Transverse colon (tissue), 4 donors: Measurements from ENCODE around the gene FMOD. TPM values are rescaled to one million over a fixed set of nuclear protein-coding genes. Genes with fewer than 3 reads are reported as not detected.

ENCODE experiments used
- DNase-seq: peaks from one replicate; pipeline ENCODE4 v3.0.0-alpha.2; 2019
- H3K27ac ChIP-seq, 4 donors: fragments of 200-600 bp; sonication (generic); 2 replicates each; pipeline ENCODE4 v1.5.1; 2016 to 2018; ENCODE audit warnings: inconsistent platforms in 4 of 4
- H3K27me3 ChIP-seq: fragments of 200-600 bp; sonication (generic); 2 replicates; pipeline ENCODE4 v1.5.1; 2017; ENCODE audit warnings: inconsistent platforms
- H3K36me3 ChIP-seq, 4 donors: fragments of 200-600 bp; sonication (generic); 2 replicates each; pipeline ENCODE4 v1.5.1; 2017 to 2019; ENCODE audit warnings: inconsistent platforms in 4 of 4
- H3K4me1 ChIP-seq, 4 donors: fragments of 200-600 bp; sonication (generic); 2 replicates each; pipeline ENCODE4 v1.5.1; 2017 to 2020; ENCODE audit warnings: inconsistent platforms in 4 of 4
- H3K4me3 ChIP-seq, 4 donors: fragments of 200-600 bp; sonication (generic); 1 replicate in 1 of 4; 2 replicates in 3 of 4; pipeline versions ENCODE4 v1.5.1 to v1.6.1; 2017 to 2019; ENCODE audit warnings: inconsistent platforms in 4 of 4
- H3K9me3 ChIP-seq, 2 donors: fragments of 200-600 bp; sonication (generic); 2 replicates each; pipeline ENCODE4 v1.5.1; 2017 to 2019; ENCODE audit warnings: inconsistent platforms in 2 of 2
- EP300 ChIP-seq: sonication (generic); formaldehyde crosslinking; IDR thresholded peaks from one replicate; pipeline ENCODE4 v1.6.1; 2017; ENCODE audit warnings: antibody characterized with exemption, low read depth
- POLR2A ChIP-seq: fragments of 450-650 bp; IDR thresholded peaks from one replicate; pipeline ENCODE4 v1.6.1; 2016; ENCODE audit warnings: antibody characterized with exemption, mild to moderate bottlenecking, moderate library complexity
- POLR2AphosphoS5 ChIP-seq, 3 donors: sonication (generic); formaldehyde crosslinking; IDR thresholded peaks; one replicate each; pipeline ENCODE4 v1.6.1; 2016; ENCODE audit warnings: antibody characterized with exemption in 3 of 3
- WGBS, 2 donors: methylation state at CpG; one replicate each; pipeline ENCODE4 v1.1.5; 2018; ENCODE audit warnings: low coverage in 1 of 2; 5-methylcytosine and 5-hydroxymethylcytosine counted together
- in situ Hi-C, 4 donors: fragments of 200-750 bp; cut with MboI; loops; one replicate each; pipeline versions ENCODE4 v1.15.0 to v1.15.1; 2017; ENCODE audit warnings: low sequenced_read_pairs in 3 of 4, low pct_ligation_motif_present in 1 of 4, low pct_unique_long_range_greater_than_20kb in 1 of 4
- intact Hi-C: fragments of 100-400 bp; cut with DNase I; formaldehyde crosslinking; loops from one replicate; pipeline ENCODE4 v1.15.1; 2023; ENCODE audit warnings: low total_unique reads
- total RNA-seq, 4 donors: library from RNA; depleted of rRNA; stranded (reverse); fragments of >200 nt; gene quantifications; one replicate each; pipeline ENCODE4 v1.1.0, GENCODE V29; 2016
- TF ChIP-seq, protein P1 (sequence below), 5 experiments: fragments of 200-600 bp in 3 of 5; fragments of 450-650 bp in 2 of 5; sonication (generic) in 3 of 5; IDR thresholded peaks; 1 replicate in 2 of 5; 2 replicates in 3 of 5; pipeline ENCODE4 v1.5.1; 2016 to 2017; ENCODE audit warnings: antibody characterized with exemption in 5 of 5, inconsistent platforms in 3 of 5, mild to moderate bottlenecking in 2 of 5, moderate library complexity in 1 of 5

Gene FMOD
- total RNA-seq, 4 donors from 2014 or later: 13.5 to 44.0 (median 17.8) TPM

GRCh38 chr1:203328714-203329122 is 22.2 kb downstream of the FMOD start:
- intact Hi-C loops (no loop called here), in situ Hi-C loops (no loop called here)
- WGBS, 2 donors: 51% methylated on average over 2 to 7 of the region's 7 CpGs
- TF ChIP-seq POLR2A: no peak
- no peak for TF ChIP-seq EP300
- no peak for TF ChIP-seq POLR2AphosphoS5 (IDR thresholded peaks at IDR 0.05)
- TF ChIP-seq, protein P1, sequence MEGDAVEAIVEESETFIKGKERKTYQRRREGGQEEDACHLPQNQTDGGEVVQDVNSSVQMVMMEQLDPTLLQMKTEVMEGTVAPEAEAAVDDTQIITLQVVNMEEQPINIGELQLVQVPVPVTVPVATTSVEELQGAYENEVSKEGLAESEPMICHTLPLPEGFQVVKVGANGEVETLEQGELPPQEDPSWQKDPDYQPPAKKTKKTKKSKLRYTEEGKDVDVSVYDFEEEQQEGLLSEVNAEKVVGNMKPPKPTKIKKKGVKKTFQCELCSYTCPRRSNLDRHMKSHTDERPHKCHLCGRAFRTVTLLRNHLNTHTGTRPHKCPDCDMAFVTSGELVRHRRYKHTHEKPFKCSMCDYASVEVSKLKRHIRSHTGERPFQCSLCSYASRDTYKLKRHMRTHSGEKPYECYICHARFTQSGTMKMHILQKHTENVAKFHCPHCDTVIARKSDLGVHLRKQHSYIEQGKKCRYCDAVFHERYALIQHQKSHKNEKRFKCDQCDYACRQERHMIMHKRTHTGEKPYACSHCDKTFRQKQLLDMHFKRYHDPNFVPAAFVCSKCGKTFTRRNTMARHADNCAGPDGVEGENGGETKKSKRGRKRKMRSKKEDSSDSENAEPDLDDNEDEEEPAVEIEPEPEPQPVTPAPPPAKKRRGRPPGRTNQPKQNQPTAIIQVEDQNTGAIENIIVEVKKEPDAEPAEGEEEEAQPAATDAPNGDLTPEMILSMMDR (IDR thresholded peaks at IDR 0.05): peak in 4 of 5 experiments; percentile 4 to 66 (median 39)
- H3K9me3 ChIP-seq: no peaks in the 10 kb centered on the region
- peaks cover 37 to 51% (median 46%) of the 10 kb centered on the region in 4 donors for H3K4me1 ChIP-seq
- no peak overlapping the region for H3K4me3 ChIP-seq
- peak overlapping the region; percentile 95 to 99 (median 96) for H3K27ac ChIP-seq
- no peaks in the 10 kb centered on the region for H3K36me3 ChIP-seq
- peak; percentile 74 for DNase-seq
- H3K27me3 ChIP-seq: no peaks in the 10 kb centered on the region

DNA sequence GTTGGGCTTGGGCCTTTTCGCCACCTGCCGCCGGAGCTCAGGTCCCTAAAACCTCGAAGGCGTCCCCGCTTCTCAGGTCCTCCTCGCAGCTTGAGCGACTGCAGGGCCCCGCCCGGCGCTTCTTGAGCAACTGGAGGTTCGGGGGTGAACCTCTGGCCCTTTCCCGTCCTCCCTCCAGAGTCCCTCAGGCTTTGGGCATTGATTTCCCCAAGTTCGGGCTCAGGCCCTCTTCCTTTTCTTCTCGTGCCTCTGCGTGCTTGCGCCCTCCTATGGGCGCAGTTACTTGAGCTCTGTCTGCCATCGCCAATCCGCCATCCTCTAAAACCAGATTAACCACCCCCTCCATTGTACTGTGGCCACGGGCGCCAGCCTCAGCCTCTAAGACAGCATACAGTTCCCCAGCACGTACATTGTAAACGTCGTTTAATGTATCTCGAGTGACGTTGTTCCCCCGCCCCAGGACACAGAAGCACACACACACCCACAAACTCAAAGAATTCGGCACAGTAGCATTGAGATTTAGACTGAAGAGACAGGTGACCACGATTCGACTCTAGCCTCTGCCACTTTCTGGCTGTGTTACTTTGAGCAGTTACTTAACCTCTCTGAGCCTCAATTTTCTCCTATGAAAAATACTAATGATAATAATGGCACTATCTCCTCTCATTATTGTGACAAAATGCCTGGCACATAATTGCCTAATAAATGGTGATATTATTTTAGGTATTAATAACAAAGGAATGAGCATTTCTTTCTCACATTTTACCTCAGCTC is 23.1 kb downstream of the FMOD start:
- no peak for TF ChIP-seq EP300
- no peak for TF ChIP-seq POLR2A
- peak; percentile 32 to 50 (median 38) for TF ChIP-seq POLR2AphosphoS5 (IDR thresholded peaks at IDR 0.05)
- TF ChIP-seq, protein P1 (IDR thresholded peaks at IDR 0.05): peak in 4 of 5 experiments; percentile 12 to 53 (median 44)
- Histone ChIP-seq H3K4me1 (peaks cover 45 to 60% (median 54%) of the 10 kb centered on the region in 4 donors), H3K4me3 (peak overlapping the region; percentile 39 to 60 (median 40)), H3K36me3 (no peaks in the 10 kb centered on the region), H3K27me3 (no peaks in the 10 kb centered on the region), H3K9me3 (no peaks in the 10 kb centered on the region), H3K27ac (peak overlapping the region; percentile 95 to 99 (median 96))
- in situ Hi-C loops (no loop called here), intact Hi-C loops (no loop called here)
- 4 to 16% methylated on average over 4 to 31 of the region's 31 CpGs for WGBS, 2 donors
- no peak for DNase-seq

GRCh38 chr1:203326830-203327683 is 23.9 kb downstream of the FMOD start:
- peak; percentile 97 for DNase-seq
- H3K4me3 ChIP-seq: peak overlapping the region; percentile 39 to 60 (median 40)
- intact Hi-C loops: no loop called here
- peaks cover 52 to 68% (median 61%) of the 10 kb centered on the region in 4 donors for H3K4me1 ChIP-seq
- H3K36me3 ChIP-seq: no peaks in the 10 kb centered on the region
- 0 to 3% methylated on average over 8 to 39 of the region's 49 CpGs for WGBS, 2 donors
- no peaks in the 10 kb centered on the region for H3K9me3 ChIP-seq
- TF ChIP-seq EP300: no peak
- TF ChIP-seq POLR2AphosphoS5 (IDR thresholded peaks at IDR 0.05): peak; percentile 95 to 96 (median 96)
- TF ChIP-seq POLR2A: peak; percentile 91
- no peaks in the 10 kb centered on the region for H3K27me3 ChIP-seq
- in situ Hi-C loops: no loop called here
- peak overlapping the region; percentile 95 to 99 (median 96) for H3K27ac ChIP-seq

DNA sequence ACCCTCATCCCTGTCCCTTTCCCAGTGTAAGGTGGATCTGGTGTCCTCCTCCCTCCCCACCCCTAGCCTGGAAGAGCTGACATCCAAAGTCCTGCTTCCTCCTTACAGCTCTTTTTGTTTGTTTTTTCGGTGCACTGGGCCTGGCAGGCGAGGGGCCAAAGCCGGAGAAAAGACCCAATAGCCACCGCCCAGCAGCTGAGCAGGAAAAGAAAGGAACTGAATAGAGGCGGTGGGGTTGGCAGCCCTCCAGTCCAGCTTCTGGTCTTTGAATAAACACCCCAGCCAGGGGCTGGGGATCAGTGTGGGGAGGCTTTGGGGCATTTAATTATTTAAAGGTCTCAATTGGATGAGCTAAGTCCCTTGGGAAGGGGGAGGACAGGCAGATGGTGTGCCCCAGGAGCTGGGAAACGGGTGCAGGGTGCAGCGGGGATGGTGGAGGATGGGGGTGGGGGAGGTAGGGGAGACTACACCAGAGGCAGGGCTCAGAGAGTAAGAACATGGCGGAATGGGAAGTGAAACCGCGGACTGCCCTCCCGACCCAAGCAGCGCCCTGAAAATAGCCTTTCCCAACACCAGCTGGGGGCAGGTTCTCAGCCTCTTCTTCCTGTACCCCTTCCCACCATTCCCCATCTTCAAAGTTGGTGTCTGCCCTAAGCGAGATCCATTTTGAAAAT is 25.4 kb downstream of the FMOD start:
- intact Hi-C loops (no loop called here), in situ Hi-C loops (no loop called here)
- Histone ChIP-seq H3K36me3 (no peaks in the 10 kb centered on the region), H3K4me3 (peak overlapping the region in 1 of 4 donors; percentile 3), H3K27me3 (no peaks in the 10 kb centered on the region), H3K27ac (peak overlapping the region; percentile 95 to 99 (median 96)), H3K4me1 (peaks cover 67 to 83% (median 76%) of the 10 kb centered on the region in 4 donors), H3K9me3 (no peaks in the 10 kb centered on the region)
- TF ChIP-seq EP300 (no peak), POLR2AphosphoS5 (IDR thresholded peaks at IDR 0.05) (peak in 2 of 3 donors; percentile 1 to 7)
- WGBS, 2 donors: 25 to 32% methylated on average over 10 to 13 of the region's 13 CpGs
- peak; percentile 77 for DNase-seq
